ENCODE results near the gene VPS11. TPM values are rescaled to one million over a fixed set of nuclear protein-coding genes. Genes with fewer than 3 reads are reported as not detected.
A peak's percentile ranks its signal among the peaks of the same experiment; 100 is the strongest.

VPS11 gene
- total RNA-seq, 1 donor from 2014 or later: 30.7 TPM

DNA sequence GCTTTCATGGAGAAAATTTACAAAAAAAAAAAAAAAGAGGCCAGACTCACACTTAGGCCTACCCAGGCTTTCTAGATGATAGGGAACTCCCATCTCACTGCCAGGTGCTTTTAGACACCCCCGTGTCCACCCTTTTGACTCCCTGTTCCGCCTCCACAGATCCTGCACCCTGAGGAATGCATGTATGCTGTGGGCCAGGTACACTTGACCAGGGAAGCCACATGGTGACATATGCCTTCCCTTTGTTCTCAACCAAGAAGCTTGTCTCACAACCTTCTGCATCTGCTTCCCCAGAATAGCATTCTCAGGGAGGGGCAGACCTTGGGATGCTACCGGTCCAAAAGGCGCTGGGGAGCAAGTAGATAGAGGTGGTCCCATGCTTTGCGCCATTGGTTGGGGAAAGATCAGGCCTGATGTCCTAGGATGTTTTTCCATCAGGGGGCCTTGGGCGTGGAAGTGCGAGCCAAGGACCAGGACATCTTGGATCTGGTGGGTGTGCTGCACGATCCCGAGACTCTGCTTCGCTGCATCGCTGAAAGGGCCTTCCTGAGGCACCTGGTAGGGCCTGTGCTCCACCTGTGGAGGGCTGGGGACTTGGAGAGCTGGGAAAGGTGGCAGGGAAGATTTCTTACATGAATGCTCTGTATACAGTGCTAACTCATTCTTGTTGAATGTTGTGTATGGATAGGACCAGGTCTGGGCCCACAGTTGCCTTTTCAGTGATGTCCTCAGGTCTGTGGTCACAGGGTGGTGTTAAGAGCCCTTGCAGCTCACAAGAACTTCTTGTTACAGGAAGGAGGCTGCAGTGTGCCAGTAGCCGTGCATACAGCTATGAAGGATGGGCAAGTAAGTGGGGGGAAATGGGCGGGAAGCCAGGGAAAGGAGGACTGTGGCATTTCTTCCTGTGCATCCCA, 24.6 kb downstream of the VPS11 start:
- no peaks in the 10 kb centered on the region for H3K36me3 ChIP-seq (ENCODE audit: control insufficient read depth, insufficient read depth, low read length)
- no peaks in the 10 kb centered on the region for H3K27me3 ChIP-seq (ENCODE audit: control insufficient read depth, insufficient read depth, low read length)
- H3K4me3 ChIP-seq (ENCODE audit: low read depth, low read length): peak overlapping the region; percentile 89
- TF ChIP-seq, protein P1, sequence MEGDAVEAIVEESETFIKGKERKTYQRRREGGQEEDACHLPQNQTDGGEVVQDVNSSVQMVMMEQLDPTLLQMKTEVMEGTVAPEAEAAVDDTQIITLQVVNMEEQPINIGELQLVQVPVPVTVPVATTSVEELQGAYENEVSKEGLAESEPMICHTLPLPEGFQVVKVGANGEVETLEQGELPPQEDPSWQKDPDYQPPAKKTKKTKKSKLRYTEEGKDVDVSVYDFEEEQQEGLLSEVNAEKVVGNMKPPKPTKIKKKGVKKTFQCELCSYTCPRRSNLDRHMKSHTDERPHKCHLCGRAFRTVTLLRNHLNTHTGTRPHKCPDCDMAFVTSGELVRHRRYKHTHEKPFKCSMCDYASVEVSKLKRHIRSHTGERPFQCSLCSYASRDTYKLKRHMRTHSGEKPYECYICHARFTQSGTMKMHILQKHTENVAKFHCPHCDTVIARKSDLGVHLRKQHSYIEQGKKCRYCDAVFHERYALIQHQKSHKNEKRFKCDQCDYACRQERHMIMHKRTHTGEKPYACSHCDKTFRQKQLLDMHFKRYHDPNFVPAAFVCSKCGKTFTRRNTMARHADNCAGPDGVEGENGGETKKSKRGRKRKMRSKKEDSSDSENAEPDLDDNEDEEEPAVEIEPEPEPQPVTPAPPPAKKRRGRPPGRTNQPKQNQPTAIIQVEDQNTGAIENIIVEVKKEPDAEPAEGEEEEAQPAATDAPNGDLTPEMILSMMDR (IDR thresholded peaks at IDR 0.05; ENCODE audit: insufficient read depth, low read length, poor library complexity, severe bottlenecking): no peak
- no peak for DNase-seq (ENCODE audit: low read depth)

DNA sequence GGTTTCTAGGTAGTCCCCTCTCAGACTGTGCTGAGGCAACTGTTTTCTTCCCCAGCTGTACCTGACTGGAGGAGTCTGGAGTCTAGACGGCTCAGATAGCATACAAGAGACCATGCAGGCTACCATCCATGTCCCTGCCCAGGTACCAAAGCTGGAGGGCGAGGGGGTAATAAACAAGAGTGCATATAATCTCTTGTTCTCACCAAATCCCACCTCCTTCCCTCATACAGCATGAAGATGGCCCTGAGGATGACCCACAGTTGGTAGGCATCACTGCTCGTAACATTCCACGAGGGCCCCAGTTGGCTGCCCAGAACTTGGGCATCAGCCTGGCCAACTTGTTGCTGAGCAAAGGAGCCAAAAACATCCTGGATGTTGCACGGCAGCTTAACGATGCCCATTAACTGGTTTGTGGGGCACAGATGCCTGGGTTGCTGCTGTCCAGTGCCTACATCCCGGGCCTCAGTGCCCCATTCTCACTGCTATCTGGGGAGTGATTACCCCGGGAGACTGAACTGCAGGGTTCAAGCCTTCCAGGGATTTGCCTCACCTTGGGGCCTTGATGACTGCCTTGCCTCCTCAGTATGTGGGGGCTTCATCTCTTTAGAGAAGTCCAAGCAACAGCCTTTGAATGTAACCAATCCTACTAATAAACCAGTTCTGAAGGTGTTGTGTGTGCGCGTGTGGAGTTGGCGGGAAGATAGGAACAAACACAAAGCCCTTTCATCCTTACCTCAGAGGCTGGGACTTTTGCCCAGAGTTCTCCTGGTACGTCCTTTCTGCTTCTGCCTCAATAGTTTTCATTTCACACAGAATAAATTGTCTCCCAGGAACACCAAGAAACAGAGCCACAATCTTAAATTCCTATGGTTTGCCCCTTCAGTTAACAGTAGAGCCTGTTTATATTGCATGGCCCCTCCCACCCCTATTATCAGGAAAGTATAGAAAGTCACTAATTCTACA, 25.5 kb downstream of the VPS11 start:
- Histone ChIP-seq H3K4me3 (ENCODE audit: low read depth, low read length) (peak overlapping the region; percentile 89), H3K36me3 (ENCODE audit: control insufficient read depth, insufficient read depth, low read length) (peaks cover 2% of the 10 kb centered on the region), H3K27me3 (ENCODE audit: control insufficient read depth, insufficient read depth, low read length) (no peaks in the 10 kb centered on the region)
- no peak for DNase-seq (ENCODE audit: low read depth)
- TF ChIP-seq, protein P1 (IDR thresholded peaks at IDR 0.05; ENCODE audit: insufficient read depth, low read length, poor library complexity, severe bottlenecking): no peak

DNA sequence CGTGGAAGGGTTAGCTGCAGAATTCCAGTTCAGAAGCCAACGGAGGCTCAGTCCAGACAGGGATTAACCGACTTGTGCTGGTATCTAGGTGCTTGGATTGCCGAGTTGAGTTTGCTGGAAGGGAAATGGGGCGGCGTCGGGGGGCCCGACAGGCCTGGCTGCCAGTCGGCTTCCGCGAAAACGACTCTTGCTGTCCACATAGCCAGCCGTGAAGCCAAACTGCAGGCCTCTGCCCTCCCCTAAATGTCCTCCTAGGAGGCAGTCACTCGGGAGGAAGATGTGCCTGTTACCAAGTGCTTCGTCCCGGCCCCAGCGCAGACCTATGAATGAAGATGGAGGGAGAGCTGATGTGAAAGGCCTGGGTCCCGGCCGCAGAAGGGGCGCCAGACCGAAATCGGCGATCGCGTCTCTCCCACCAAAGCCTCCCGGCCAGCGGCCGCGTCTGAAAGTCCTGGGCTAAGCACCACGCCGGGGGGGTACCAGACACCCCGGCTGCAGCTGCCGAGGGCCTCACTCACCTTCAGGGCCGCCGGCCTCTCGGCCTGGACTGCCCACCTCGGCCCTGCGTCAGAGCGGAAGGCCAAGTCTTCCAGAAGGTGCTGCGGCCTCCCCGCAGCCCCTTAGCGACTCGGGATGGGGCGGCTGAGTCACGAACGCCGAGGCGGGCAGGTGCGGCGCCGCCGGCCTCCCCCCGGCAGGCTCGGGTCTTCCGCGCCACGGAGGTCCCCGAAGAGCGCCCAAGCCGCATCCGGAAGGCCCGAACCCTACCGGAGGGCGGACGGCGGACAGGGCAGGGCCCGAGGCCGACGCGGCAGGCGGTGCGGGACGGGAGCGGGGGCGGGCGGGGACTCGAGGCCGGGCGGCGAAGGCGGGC, 26.6 kb downstream of the VPS11 start:
- TF ChIP-seq, protein P1 (IDR thresholded peaks at IDR 0.05; ENCODE audit: insufficient read depth, low read length, poor library complexity, severe bottlenecking): no peak
- no peak for DNase-seq (ENCODE audit: low read depth)
- H3K27me3 ChIP-seq (ENCODE audit: control insufficient read depth, insufficient read depth, low read length): no peaks in the 10 kb centered on the region

DNA sequence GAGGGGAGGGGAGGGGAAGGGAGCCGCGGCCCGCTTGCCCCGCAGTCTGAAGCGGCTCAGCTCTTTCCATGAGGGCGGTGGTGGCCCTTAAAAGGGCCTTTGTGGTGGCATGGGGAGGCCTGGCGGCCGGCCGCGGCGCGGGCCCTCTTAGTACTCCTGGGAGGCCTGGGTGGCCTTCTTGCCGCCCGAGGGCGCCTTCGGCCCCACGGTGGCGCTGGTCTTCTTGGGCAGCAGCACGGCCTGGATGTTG, 27.1 kb downstream of the VPS11 start:
- DNase-seq (ENCODE audit: low read depth): no peak
- Histone ChIP-seq H3K27me3 (ENCODE audit: control insufficient read depth, insufficient read depth, low read length) (no peaks in the 10 kb centered on the region), H3K4me3 (ENCODE audit: low read depth, low read length) (peak overlapping the region; percentile 89), H3K36me3 (ENCODE audit: control insufficient read depth, insufficient read depth, low read length) (peaks cover 2% of the 10 kb centered on the region)
- TF ChIP-seq, protein P1 (IDR thresholded peaks at IDR 0.05; ENCODE audit: insufficient read depth, low read length, poor library complexity, severe bottlenecking): peak; percentile 81

More for the DNA sequence above, 26.6 kb downstream of the VPS11 start:
- Histone ChIP-seq H3K4me3 (ENCODE audit: low read depth, low read length) (peak overlapping the region; percentile 89), H3K36me3 (ENCODE audit: control insufficient read depth, insufficient read depth, low read length) (peaks cover 2% of the 10 kb centered on the region)

DNA sequence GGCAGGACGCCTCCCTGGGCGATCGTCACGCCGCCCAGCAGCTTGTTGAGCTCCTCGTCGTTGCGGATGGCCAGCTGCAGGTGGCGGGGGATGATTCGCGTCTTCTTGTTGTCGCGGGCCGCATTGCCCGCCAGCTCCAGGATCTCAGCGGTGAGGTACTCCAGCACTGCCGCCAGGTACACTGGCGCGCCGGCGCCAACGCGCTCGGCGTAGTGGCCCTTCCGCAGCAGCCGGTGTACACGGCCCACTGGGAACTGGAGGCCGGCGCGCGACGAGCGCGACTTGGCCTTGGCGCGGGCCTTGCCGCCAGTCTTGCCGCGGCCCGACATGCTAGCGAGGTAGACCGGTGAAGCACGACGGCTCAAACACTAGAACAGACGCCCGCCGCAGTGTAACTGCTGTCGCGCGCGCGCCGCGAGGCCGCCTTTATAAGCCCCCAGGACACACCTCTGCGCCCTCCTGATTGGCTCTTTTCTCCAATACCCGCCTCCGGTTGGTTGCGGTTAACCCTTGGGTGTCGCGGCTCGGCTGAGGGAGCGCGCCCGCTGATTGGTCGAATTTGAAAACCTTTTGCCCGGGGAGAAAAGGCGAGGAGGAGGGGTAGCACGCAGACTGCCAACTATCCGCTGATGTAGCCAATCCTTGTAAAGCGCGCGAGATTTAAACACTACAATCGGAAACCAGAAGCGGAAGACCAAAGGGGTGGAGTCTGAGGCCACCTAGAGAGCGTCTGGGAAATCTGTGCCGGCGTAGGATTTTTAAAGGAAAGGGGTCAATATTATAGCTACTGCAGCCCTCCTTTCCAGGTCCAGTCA, 27.7 kb downstream of the VPS11 start:
- Histone ChIP-seq H3K36me3 (ENCODE audit: control insufficient read depth, insufficient read depth, low read length) (peaks cover 2% of the 10 kb centered on the region), H3K4me3 (ENCODE audit: low read depth, low read length) (peak overlapping the region; percentile 89), H3K27me3 (ENCODE audit: control insufficient read depth, insufficient read depth, low read length) (no peaks in the 10 kb centered on the region)
- TF ChIP-seq, protein P1 (IDR thresholded peaks at IDR 0.05; ENCODE audit: insufficient read depth, low read length, poor library complexity, severe bottlenecking): no peak
- DNase-seq (ENCODE audit: low read depth): peak; percentile 97
